GM21619 (cell line): ENCODE results near the gene AGPAT1.
"Not testable (repeated sequence)": the region's sequence is repeated elsewhere in the genome, so short reads cannot be mapped to it uniquely, and the experiment has no call there.

Experiments used
- ATAC-seq: cut with Tn5 transposase; IDR thresholded peaks from one replicate; pipeline ENCODE4 v1.9.1; 2021; ENCODE audit not compliant: unreplicated experiment

The AGPAT1 gene

GRCh38 chr6:32200711-32201475, 25.0 kb upstream of the AGPAT1 start:
- ATAC-seq, result no peak

GRCh38 chr6:32198866-32199265, 23.0 kb upstream of the AGPAT1 start:
- no peak for ATAC-seq

DNA sequence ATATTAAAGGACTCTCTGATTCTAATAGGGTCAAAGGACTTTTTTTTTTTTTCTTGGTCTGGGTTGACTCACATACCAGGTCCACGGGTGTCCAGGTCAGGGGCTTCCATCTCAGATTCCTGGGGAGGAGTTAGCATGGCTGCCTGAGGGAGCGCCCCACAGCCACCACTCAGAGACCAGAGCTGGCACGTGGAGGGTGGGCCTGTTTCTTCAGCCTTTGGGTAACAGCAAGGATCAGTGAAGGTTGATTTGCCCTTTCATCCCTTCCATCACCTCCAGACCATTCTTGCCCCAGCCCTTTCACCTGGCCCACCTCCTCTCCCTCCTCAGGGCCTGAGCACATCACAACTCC, 22.4 kb upstream of the AGPAT1 start:
- ATAC-seq, result no peak

- no peak for ATAC-seq
Measured at GRCh38 chr6:32196682-32197616, 21.1 kb upstream of the AGPAT1 start.

DNA sequence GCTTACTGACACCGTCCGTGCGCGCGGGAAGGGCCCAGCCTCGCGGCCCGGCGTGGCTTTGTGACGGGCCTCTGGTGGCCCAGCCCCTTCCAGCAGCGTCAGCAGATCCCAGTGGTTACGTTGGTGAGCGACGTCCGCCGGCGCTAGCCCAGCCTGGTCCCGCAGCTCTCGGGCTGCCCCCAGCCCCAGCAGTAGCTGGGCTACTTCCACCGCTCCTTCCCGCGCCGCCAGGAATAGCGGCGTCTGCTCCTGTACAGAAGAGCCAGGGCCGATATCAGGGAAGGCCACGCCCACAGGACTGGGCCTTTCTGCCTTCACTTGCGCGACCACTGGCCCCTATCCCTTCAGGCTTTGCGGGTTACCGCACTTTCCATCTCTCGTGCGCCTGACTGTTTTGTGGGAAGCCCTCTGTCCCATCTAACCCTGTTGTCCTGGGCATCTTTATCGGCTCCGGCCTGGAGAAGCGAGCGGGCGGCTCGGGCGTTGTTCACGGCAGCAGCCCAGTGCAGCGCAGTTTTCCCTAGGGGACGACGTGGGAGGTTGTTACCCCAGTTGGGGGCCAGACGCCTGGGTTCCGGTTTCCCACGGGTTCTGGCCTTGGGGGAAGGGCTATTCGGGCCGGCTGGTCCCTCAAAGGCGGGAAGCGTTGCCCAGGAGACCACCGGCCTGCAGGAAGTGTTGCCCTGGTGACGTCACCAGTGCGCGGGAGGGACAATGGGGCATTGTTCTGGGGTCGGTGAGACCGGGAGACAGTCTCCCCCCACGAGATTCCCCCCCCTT, 20.2 kb upstream of the AGPAT1 start:
- peak; percentile 67 for ATAC-seq

- peak; percentile 65 for ATAC-seq
Measured at GRCh38 chr6:32195652-32195901, 19.7 kb upstream of the AGPAT1 start.

DNA sequence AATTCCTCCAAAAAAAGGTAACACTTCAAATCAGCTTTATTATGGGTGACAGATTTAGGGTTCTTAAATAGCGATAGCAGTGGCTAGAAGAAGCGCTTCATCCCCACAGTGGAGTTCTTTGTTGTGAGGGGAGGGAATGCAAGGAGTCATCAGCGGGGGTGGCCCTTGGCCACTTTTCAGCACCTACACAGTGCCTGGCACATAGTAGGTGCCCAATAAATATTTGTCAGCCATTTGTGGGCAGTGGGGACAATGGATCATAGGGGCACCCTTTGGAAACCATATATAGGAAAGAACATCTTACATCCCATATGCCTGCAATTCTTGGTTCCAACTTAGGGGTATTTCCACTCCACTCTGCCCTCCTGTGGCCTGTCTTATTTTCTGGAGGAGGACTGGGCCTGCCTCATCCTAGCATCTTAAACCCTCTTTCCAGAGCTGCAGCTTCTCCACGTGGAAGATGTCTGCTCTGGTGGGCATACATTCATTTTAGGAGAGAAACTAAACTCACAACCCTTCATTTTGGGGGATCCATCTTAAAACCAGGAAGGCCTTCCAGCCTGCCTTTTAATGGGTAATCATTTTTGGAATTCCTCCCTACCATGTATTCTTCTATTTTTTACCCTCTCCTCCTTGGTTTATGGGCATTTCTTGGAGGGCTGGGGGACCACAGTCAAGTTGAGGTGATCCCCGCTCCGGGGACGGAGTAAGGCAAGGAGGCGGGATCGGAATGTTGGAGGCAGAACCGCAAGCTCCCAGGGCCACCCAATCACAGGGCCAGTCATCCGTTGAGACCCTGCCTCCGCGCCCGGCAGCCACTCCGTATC, 19.2 kb upstream of the AGPAT1 start:
- no peak for ATAC-seq

GRCh38 chr6:32194388-32194787, 18.5 kb upstream of the AGPAT1 start:
- ATAC-seq, result no peak

DNA sequence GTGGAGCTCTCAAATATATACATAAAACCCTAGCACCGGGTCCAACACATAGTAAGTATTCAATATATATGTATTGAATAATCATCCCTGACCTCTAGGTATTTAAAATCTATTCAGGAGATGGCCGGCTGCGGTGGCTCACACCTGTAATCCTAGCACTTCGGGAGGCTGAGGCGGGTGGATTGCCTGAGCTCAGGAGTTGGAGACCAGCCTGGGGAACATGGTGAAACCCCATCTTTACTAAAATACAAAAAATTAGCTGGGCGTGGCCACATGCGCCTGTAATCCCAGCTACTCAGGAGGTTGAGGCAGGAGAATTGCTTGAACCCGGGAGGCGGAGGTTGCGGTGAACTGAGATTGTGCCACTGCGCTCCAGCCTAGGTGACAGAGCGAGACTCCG, 17.2 kb upstream of the AGPAT1 start:
- ATAC-seq, result not testable (repeated sequence)

GRCh38 chr6:32192608-32193039, 16.7 kb upstream of the AGPAT1 start, which contains the start of gene GPSM3:
GPSM3 (minus strand) TSS chr6:32192643; CDS start chr6:32192513, 130 bp downstream.
- no peak for ATAC-seq

DNA sequence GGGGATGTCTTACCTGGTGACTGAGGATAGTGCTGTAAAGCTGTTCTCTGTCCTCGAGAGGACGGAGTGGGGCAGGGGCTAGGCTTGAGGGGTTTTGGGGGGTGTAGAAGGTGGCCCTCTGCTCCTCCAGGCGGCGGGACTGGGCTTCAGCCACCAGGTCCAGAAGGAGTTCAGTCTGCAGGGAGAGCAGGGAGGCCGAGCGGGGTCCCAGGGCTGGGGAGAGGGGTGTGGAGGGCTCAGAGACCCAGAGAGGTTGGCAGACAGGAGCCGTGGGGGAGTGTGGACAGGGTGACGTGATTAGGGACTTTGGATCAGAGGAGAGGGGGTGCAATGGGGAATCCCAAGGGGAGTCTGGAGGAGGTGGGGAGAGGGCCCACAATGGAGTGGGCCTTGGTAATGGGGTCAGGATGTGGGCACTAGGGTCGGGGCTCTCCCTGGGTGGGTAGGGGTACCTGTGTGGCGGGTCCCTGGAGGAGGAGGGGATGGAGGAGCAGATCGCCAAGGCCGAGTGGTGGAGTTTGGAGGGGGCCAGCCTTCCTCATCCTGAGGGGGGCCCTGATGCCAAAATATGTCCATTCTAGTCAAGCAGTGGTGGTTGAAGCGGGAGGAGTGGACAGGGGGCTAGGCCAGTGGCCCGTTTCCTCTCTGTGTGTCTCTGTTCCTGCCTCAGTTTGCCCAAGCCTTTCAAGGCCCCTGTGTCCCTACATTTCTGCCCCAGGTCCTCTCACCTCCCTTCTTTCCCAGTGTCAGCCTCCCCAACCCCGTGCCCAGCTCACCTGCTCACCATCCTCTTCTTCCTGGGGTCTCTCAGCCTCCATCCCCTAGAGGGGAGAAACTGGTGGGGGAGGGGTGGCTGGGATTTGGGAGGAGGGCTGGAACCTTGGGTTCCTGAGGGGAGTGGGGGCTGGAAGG, 16.1 kb upstream of the AGPAT1 start:
- ATAC-seq, result no peak

DNA sequence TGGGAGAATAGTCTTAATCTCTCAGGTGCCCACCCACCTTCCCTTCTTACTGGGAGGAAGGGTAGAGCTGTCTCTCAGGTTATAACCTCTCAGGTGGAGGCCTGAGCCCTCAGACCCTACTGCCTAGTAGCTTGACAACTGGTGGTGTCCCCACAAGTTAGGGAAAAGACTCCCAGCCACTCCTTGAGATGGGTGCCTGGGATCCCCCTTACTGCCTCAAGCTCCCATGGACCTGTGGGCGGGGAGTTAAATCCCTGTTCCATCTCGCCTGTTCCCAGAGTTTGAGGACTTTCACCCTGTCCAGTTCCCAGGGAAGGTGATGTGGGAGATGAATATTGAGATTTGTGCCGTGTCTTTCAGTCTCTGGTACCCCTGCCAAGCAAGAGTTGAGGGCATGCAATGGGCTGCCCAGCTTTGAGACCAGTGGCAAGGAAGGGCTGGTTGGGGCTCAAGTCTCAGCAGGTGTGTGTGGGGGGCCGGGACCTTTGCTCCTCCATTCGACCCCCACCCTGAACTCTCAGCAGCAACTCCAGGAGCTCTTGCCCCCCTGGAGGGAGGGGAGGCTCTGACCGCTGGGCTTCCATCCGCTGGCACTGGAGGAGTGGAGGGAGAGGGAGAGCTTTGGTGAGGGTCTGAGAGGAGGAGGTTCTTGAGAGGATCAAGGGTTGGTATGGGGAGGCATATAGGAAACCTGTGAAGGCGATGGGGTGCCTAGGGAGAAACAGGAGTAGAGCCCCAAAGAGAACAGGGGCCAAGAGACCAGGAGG, 15.2 kb upstream of the AGPAT1 start:
- ATAC-seq, result no peak

GRCh38 chr6:32190054-32190851, 14.4 kb upstream of the AGPAT1 start, which contains the start of gene PBX2:
PBX2 (minus strand) TSS chr6:32190202; CDS start chr6:32189915, 287 bp downstream.
- peak; percentile 47 for ATAC-seq

GRCh38 chr6:32189742-32190053, 13.8 kb upstream of the AGPAT1 start:
- no peak for ATAC-seq

- no peak for ATAC-seq
Measured at GRCh38 chr6:32189069-32189741, 13.3 kb upstream of the AGPAT1 start.

- no peak for ATAC-seq
Measured at GRCh38 chr6:32188381-32189068, 12.6 kb upstream of the AGPAT1 start.
